Activated CD8-positive, alpha-beta memory T cell treated with anti-CD3 and anti-CD28 coated beads, Interleukin-2, amount 50 U/mL, for 24 hours (primary cell): ENCODE measurements around the gene RREB1.

ENCODE experiments used
- DNase-seq: peaks from one replicate; pipeline ENCODE4 v3.0.0-alpha.2; 2020; ENCODE audit errors: extremely low read depth

The RREB1 gene

GRCh38 chr6:7163661-7164071 lies 55.9 kb downstream of the RREB1 start:
- no peak for DNase-seq

DNA sequence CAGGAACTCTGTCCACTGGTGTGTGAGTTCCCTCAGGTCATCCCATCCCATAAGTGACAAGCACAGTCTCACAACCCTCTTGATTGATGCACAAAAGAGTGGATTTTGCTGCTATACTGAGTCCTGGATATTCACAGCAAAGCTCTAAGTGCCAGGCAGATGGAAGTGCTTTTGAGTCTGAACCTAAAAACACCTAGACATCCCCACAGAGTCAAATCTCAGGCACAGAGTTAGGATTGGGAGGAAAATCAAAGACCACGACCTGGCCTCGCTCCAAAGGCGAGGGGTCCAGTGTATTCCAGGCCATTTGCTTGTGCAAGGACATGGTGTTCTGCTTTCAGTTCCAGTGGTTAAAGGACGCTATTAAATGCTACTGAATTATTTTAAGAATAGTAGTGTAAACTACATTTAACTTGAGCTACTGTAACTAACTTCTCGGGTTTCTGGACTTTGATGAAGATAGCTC lies 56.8 kb downstream of the RREB1 start:
- no peak for DNase-seq

DNA sequence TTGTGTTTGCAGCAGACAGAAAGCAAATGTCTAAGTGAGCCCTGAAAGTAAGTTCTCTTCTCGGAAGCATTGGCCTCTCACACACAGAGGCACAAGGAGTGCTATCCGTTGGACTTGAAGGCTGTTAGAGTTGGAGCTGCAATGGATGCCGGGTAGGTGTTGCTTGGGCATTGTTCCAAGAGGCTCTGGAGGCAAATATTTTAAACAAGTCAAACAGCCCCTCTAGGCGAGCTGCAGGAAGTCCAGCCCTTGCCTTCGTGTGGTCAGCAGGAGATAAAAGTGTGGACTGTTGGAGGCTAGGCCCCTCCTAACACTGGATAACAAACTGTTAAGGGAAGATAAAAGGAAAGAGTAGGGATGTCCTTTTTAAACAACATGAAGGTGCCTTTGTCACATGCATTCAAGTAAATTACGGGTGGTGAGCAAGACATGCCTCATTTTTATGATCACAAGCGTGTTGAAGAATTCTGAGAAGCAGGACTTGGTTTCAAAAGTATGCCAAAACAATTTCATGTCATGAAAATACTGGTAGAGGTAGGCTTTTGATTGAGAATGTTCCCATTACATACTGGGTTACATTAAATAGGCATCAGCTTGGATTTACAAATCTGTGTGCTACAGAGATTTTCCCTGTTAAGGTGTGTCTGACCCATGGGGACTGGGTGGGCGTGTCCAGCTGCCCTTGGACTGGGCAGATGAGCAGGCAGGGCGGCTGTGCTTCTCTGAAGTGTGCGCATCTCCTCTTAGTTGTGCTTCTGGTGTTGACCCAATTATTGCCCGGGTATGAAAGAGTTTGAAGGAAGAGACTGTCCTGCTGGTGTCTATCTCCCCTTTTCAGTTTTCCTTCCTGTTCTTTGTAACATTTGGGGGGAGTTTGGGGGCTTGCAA lies 57.5 kb downstream of the RREB1 start:
- no peak for DNase-seq

- DNase-seq: no peak
These were observed 58.1 kb downstream of the RREB1 start for GRCh38 chr6:7165890-7166267.

GRCh38 chr6:7166410-7167293 lies 58.9 kb downstream of the RREB1 start:
- no peak for DNase-seq

- no peak for DNase-seq
These were observed 61.5 kb downstream of the RREB1 start for GRCh38 chr6:7169296-7169721.

DNA sequence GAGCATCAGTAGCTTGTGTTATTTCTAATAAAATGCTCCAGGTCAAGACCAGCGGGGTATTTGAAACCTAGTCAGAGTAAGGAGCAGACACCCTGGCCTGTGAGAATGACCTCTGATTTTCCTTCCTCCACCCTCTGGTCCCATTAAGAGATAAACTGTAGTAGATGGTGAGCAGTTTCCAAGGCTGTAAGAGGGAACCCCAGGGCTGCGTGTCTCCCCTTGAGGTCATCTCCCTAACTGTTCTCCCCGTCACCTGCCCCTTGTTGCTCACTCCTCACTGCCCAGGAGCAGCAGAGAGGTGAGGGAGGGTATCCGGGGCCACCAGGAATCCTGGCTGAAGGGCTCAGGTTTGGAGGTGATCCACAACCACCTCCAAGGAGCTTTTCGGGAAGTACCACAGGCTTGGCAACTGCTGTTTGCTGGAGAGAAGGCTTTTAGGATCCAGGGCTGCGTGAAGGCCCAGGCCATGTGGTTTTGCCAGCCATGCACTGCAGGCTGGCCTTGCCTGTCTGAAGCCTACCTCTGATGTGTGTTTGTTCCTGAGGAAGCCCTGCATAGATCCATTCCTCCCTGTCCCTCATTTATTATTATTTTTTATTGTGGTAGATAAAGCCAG lies 62.5 kb downstream of the RREB1 start:
- DNase-seq: no peak

GRCh38 chr6:7171119-7171518 lies 63.4 kb downstream of the RREB1 start:
- no peak for DNase-seq

DNA sequence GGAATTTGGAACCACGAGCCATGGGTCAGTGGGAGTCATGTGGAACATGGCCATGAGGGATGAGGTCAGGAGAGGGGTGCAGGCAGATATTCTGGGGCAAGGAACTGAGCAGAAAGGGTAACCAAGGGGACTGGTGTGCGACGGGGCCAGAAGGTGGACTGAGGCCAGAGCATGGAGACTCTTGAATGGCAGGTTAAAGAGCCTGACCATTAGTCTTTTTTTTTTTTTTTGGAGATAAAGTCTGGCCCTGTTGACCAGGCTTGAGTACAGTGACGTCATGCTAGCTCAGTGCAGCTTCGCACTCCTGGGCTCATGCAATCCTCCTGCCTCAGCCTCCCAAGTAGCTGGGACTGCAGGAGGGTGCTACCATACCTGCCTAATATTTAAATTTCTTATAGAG lies 64.0 kb downstream of the RREB1 start:
- no peak for DNase-seq

DNA sequence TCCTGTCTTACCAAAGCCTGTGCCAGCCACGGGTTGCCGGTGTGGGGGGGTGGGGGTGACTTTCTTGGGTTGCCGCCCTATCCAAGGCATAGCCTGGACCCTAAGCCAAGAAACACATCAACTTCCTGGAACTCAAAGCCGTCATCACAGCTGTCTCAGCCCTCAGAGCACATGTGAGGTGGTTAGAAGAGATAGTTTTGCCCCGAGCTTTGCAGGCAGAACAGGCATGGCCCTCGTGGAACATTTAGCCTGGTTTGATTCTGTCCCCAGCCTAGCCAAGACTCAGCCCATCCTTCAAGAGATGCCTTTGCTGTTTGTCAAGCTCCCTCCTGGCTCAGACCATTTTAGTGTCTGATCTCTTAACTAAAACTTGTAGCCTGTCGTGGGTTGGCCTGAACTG lies 64.9 kb downstream of the RREB1 start:
- DNase-seq: no peak

GRCh38 chr6:7173843-7174503 lies 66.2 kb downstream of the RREB1 start:
- no peak for DNase-seq

DNA sequence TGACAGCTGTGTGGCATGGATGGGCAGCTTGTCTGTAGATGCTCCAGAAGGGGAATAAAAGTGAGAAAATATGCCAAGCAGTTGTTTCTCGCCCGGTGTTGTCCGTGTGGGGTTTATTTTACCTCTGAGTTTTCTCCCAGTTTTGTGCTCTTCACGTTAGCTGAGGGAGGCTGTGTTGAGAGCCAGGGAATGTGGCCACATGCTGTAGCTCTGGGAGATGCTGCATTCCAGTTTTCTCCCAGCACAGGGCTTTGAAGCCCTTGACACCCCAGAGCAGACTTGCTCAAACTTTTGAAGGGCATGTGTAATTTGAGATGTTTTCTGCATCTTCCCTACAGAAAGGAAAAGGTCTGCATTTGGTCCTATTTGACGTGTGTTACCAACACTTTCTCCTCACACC lies 67.7 kb downstream of the RREB1 start:
- DNase-seq: no peak

GRCh38 chr6:7176208-7176607 lies 68.4 kb downstream of the RREB1 start:
- DNase-seq: no peak

DNA sequence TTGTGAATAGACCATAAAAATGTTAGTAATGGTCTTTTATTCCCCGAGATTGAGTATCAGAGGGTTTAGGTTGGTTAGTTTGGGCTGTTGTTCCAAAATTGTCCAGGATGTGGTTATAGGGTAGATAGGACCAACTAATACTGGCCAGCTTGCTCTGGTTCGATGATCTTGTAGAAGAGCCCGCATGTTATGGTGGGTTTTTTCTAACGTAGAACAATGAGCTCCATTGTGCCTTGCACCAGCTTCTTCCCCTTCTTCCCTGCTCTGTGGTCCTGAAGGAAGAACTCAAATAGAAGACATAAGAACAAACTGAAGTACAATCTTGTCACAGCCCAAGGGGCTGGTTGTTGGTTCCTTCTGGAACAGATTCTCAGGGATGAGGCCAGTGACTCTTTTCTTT lies 70.5 kb downstream of the RREB1 start:
- no peak for DNase-seq

DNA sequence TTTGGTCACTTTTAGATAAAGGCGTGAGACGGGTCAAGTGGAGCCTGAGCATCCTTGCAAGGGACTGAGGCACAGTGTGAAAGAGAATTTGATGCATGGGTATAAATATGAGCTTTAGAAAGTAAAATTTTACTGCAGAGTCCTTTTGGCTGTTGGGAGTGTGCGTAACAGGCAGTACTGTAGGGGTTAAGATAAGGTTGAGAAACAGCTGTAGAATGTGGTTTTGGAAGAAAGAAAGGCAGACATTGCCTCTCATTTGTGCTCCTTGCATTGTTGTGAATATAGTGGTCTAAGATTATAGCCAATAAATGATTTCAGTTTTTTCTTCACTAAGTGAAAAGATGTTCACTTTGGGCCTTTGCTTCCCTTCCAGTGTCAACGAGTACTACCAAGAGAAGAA lies 73.0 kb downstream of the RREB1 start:
- DNase-seq: no peak

DNA sequence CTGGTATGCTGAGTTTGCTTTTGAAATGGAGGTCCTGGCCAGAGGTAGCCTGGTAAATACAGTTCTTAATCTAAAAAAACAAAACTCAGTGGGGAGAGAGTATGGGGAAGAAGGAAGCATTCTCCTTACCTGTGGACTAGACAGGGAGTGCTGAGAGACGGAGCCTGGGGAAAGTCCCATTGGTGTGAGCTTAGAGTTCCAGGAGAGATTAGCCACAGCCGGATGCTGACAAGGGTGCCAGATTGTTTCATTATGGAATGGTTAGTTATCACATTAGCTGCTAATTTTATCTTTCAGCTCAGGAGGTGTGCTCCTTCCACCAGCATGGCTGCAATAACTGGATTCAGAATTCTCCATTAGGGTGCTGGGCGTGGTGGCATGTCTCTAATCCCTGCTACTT lies 75.9 kb downstream of the RREB1 start:
- no peak for DNase-seq

DNA sequence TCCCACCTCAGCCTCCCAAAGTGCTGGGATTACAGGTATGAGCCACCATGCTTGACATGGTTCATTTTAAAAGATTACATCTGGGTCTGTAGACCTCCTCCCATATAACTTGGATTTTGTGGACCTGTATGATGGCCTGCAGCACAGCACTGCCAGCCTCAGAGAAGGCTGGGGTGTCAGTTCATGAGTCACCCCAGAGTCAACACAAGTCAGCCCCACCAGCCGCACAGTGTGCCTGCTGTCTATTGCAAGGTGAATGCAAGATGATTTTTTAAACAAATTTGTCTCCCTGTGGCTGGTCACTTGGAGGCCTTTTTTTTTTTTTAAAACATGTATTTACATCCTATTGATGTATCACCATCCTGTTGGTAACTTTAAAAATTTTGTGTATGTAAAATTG lies 76.7 kb downstream of the RREB1 start:
- no peak for DNase-seq

- DNase-seq: no peak
These were observed 77.8 kb downstream of the RREB1 start for GRCh38 chr6:7185561-7185960.

DNA sequence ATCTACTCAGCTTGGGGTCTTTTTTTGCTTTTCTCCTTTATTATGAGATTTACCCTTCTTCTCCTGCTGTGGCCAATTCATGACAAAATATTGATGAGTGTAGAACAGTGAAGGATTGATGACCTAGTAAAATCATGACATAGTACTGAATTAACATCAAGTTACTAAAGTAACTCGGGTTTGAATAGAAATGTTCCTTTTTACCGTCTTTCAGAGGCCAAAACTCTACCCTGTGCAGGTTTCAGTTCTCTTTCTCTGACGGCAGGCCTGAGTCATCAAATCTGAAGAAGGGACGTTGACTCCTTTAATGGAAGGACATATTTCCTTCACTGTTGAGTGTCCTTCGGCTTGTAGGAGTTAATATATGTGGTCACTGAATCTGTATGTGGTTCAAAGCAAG lies 80.7 kb downstream of the RREB1 start:
- DNase-seq: no peak

DNA sequence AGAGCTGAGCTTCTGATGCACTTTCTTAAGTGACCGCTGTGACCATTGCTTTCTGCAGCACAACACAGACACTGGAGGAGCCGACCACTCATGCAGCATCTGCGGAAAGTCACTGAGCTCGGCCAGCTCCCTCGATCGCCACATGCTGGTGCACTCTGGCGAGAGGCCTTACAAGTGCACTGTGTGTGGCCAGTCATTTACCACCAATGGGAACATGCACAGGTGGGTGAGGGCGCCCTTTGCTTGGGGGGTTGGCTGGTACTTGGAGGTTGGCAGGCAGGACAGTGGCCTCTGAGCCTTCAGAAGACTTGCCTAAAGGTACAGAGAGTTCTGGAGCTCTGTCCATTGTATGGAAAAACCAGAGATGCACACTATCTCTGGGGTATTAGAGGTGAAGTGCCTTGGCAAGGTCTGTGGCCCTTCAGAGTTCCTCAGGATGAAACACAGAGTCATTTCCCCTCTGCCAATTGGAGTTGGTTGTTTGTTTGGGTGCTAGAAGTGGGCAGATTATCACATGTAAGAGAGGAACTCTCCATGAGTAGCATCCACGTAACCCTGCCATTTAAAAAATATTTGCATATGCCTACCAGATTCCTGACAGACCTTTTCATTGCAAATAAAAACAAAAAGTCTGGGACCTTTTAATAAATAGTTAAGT lies 81.5 kb downstream of the RREB1 start:
- no peak for DNase-seq

DNA sequence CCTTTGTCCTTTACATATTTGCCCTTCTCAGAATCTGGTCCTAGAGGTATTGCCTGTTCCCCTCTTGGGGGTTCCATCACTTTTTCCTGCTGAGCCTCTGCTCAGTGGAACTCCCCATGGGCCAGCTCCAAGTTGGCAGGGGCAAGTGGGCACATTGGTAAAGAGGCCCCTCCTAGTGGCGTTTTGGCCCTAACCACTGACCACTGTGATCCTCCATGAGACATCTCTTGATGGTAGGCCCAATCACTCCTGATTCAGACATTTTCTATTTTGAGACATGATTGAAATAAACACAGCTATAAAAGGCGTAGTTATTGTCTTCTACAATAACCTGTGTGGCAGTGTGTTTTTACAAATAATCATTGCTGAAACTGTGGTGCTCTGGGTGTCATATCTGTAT lies 83.0 kb downstream of the RREB1 start:
- no peak for DNase-seq
